Measurements from ENCODE around the gene FLT4.
A peak's percentile ranks its signal among the peaks of the same experiment; 100 is the strongest.

The FLT4 gene

DNA sequence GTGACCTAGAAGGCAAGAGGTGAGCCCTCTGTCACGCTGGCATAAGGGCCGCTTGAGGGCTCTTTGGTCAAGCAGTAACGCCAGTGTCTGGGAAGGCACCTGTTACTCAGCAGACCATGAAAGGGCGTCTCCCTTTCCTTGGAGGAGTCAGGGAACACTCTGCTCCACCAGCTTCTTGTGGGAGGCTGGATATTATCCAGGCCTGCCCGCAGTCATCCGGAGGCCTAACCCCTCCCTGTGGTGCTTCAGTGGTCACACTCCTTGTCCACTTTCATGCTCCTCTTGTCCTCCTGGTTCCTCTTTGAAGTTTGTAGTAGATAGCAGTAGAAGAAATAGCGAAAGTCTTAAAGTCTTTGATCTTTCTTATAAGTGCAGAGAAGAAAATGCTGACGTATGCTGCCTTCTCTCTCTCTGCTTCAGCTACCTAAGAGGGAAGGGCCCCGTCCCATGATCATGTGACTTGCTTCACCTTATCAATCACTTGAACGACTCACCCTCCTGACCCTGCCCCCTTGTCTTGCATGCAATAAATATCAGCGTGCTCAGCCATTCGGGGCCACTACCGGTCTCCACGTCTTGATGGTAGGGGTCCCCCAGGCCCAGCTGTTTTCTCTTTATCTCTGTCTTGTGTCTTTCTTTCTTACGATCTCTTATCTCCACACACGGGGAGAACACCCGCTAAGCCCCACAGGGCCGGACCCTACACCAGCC lies 41.4 kb downstream of the FLT4 start:
- no peak for DNase-seq (ENCODE audit: low spot score)

DNA sequence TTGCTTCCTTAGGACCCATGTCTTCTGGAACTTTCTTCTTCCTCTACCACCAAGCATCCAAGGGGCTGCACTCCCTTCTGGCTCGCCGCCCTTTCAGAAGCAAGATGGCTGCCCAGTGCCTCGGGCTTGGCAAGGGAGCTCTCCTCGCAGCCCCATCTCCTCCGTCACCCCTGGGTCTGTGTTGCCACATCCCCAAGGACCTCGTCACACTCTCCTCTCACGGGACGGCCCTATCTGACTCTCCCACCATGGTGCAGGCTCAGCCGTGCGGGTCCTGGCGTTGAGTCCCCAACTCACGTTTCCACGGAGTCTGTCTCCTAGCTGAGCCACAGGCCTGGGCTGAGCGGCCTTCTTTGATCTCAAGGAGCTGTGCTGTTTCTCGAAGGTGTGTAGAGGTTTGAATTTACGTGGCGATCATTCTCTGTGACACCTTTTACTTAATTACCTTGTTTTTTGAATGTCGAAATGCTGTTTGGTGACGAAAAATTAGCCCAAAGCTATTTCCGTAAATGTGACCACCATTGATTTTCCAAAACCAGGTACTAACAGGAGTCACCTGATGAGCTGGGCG lies 43.1 kb downstream of the FLT4 start:
- DNase-seq (ENCODE audit: low spot score) = no peak

- peak; percentile 52 for DNase-seq (ENCODE audit: low spot score)
These were observed 43.7 kb downstream of the FLT4 start for GRCh38 chr5:180605554-180606214.

DNA sequence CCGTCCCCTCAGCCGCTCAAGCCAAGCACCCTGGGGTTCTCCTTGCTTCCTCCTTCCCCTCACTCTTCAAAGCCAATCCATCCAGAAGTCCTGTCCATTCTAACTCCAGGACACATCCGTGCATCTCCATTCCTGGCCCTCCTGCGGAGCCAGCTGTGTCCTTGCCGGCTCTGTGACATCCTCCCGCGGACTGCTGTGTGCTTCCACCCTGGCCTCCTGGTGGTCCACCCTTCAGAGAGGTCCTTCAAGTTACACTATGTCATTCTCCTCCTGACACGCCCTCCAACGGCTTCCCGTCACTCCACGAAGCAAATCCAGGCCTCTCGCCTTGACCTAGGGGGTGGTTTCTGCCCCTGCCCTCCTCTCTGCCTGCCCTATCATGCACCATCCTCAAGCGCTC lies 45.1 kb downstream of the FLT4 start:
- no peak for DNase-seq (ENCODE audit: low spot score)

DNA sequence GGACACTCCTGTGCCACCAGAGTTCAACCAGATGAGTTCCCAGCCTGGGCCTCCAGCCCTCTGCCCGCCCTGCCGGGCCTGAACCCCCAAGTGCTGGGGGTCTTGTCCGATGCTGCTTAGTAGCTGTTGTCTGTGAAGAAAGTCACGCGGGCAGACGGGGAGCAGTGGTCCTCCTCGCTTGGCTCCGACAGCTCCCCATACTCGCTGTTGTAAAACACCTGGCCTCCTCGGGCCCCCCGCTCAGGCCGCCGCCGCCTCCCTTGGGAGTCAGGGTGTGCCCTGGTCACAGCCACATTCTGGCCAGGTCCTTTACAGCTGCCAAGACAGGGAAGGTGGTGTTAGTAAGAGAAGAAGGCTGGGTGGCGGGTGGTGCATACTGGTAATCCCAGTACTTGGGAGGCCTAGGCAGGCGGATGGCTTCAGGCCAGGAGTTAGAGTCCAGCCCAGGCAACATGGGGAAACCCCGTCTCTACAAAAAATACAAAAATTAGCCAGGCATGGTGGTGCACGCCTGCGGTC lies 46.3 kb downstream of the FLT4 start:
- no peak for DNase-seq (ENCODE audit: low spot score)

DNA sequence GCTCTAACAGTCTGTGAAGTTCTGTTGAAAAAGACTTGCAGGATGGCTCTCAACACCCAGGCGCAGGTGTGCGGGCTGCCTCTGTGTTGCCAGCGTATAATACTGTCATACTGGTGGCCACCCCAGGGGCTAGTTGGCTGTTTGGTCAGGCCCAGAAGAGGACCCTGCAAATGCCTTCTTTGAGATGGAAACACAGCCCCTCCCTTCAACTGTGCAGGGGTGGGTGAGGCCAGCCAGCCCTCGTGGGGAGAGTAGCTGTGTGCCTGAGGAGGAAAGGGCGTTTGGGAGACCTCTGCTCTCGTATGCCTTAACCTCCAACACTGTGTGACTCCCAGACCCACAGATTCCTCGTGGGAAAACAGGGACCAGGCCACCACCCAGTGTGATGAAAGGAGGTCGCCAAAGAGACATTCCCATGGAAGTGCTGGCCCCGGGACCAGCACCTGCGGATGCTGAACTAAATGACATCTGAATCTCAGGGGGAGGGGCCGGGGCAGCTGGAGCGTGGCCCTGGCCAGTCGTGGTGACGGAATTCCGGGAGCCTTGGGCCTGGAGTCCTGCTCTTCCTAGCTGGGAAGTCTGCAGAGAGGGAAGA lies 46.8 kb downstream of the FLT4 start:
- DNase-seq (ENCODE audit: low spot score) = no peak

GRCh38 chr5:180601591-180602480 lies 47.6 kb downstream of the FLT4 start:
- no peak for DNase-seq (ENCODE audit: low spot score)

DNA sequence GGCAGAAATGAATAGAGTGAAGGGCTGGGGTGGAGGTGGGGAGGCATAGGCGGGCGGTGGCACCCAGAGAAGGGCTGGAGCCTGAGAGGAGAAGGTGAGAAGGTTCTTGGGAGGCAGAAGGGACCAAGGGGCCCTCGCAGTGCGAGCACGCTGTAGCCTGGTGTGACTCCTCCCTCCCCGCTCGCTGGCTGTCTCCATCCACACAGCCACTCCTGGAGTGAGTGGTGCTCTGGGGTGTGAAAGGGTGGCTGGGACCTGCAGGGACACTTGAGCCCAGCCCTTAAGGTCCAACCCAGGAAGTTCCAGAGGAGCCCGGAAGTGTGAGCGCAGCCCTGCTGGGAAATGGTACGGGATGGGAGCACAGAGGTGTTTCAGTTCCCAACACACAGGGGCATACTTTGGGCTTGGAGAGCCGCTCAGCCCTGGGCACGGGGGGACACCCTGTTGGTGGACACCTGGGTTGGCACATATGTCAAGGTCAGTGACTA lies 48.8 kb downstream of the FLT4 start:
- DNase-seq (ENCODE audit: low spot score) = no peak

GRCh38 chr5:180599981-180600553 lies 49.3 kb downstream of the FLT4 start:
- DNase-seq (ENCODE audit: low spot score) = no peak

DNA sequence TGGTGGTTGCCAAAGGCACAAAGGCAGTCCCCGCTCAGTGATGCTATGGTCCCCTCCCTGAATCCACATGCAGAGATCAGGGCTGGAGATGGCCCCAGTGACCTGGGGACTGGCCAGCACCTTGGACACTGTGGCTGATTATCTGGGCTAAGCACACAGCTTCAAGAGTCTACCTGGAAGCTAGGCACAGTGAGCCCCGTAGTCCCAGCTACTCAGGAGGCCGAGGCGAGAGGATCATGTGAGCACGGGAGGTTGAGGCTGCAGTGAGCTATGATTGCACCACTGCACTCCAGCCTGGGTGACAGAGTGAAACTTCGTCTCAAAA lies 49.8 kb downstream of the FLT4 start:
- no peak for DNase-seq (ENCODE audit: low spot score)

- no peak for DNase-seq (ENCODE audit: low spot score)
These were observed 50.4 kb downstream of the FLT4 start for GRCh38 chr5:180598797-180599589.

DNA sequence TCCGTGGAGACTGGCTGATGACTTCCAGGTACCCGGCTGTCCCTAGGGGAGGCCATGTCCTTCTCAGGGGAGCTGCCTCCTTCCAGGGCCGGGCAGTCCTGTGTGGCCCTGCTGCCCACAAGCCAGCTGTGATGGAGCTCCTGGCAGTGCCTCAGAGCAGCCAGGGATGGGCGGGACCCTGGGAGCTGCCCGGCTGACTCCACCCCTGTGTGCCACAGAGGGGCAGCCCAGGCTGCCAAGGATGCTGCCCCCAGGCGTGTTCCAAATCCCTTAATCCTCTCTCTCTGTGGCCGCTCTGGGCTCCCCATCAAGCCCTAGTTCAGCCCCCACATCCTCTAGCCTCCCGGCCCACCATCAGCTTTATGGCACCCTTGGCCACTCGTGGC lies 51.1 kb downstream of the FLT4 start:
- DNase-seq (ENCODE audit: low spot score) = no peak

- no peak for DNase-seq (ENCODE audit: low spot score)
These were observed 52.6 kb downstream of the FLT4 start for GRCh38 chr5:180596668-180597231.

DNA sequence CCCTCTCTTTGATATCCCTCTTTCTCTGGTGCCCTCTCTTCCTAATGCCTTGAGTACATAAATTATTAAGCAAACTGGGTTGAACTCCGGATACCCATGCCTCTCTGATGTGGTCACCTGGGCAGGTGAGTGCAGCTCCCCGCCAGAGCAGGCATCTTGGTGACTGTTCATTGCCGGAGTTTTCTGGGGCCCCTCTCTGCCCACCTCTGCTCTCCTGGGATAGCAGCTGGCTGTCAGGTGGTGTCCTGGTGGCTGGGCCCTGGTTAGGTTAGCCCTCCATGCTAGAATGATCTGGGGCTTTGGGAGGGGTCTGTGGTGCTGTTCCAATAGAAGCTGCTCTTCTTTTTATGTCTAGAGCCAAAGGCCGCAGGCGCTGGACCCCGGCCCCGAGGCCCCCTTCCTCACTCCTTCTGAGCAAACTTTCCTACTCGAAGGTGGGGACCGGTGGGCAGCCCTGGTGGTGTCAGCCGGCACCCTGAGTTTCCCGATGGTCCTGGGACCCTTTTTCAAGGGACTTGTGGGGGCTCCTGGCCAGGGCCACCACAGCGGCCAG lies 53.2 kb downstream of the FLT4 start:
- no peak for DNase-seq (ENCODE audit: low spot score)

DNA sequence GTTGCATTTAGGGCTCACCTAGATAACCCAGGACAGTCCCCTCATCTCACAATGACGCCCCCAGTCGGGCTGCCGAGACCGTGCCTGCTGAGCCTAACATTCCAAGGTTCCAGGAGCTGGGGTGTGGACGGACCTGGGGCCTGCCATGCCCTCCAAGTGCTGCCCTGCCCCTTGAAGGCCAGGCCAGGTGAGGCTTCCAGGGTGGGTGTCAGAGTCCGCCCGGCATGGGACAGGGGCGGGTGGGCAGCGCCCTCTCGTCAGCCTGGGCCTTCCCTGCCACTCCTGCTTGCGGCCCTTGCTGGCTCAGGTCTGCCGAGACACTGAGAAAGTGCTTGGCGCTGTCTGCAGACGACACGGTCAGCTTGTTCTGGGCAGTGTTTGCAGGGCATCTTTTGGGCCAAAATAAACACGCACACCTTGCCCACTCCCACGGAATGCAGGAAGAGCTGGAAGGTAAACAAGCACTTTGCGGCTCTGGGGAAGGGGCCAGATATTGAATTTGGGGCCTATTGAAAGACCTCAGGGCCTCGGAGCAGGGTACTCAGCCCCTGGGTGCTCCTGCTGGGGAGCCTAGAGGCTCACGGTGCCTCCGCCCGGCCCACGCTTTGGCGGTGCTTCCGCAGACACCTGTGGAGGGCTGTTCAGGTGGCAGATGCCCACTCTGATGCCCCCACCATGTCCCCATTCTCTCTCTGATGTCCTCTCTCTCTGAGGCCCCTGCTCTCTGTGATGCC lies 53.9 kb downstream of the FLT4 start:
- DNase-seq (ENCODE audit: low spot score) = no peak

DNA sequence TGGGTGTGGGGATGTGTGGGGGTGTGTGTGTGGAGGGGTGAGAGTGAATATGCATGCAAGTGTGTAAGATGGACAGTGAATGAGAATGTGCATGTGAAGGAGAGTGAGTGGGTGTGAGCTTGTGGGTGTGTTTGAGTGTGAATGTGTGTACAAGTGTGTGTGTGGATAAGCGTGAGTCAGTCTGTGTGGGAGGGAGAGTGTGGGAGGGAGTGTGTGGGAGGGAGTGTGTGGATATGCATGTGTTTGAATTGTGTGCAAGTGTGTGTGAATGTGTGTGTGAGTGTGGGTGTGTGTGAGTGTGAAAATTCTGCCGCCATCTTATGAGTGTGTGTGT lies 54.4 kb downstream of the FLT4 start:
- DNase-seq (ENCODE audit: low spot score) = no peak

GRCh38 chr5:180594311-180595045 lies 54.9 kb downstream of the FLT4 start:
- no peak for DNase-seq (ENCODE audit: low spot score)

DNA sequence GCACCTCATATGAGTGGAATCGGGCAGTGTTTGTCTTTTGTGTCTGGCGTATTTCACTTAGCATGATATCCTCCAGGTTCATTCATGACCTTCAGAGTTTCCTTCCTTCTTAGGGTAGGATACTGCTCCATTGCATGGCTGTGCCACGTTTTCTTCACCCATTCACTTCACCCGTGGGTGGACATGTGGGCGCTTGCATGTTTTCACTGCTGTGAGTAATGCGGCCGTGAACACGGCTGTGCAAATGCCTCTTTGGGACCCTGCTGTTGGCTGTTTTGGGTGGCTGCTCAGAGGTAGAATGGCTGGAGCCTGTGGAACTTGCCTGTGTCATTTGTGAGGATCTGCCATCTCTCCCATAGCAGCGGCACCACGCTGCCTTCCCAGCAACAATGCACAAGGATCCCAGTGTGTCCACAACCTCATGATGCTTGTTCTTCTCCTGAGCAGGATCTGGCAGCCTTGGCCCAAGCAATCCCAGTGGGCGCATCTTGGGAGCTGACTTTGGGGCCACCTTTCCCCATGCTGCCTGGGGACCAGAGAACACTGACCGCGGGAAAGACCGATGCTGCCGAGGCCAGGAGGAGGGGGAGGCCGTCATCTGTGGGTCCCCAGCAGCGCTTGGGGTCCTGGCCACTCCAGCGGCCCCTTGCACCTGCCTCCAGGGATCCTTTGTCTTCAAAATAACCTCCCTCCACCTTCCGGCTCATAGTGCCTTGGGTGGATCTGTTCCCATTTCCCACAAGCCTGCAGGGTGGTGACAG lies 55.8 kb downstream of the FLT4 start:
- DNase-seq (ENCODE audit: low spot score) = no peak
